ENCODE data around the gene TRPC6. TPM values are rescaled to one million over a fixed set of nuclear protein-coding genes. Genes with fewer than 3 reads are reported as not detected.
"Not testable (repeated sequence)": the region's sequence is repeated elsewhere in the genome, so short reads cannot be mapped to it uniquely, and the experiment has no call there.

TRPC6 gene
- polyA plus RNA-seq, 1 donor from 2014 or later, result 0.11 TPM

GRCh38 chr11:101466352-101466751, 117.5 kb downstream of the TRPC6 start:
- Histone ChIP-seq H3K9me2 (ENCODE audit: insufficient read depth, low read length) (no peaks in the 10 kb centered on the region), H3K36me3 (ENCODE audit: insufficient read depth, low read length) (no peaks in the 10 kb centered on the region), H3K4me3 (ENCODE audit: low read length) (no peak overlapping the region), H3K4me2 (ENCODE audit: low read length) (no peak overlapping the region), H3K9ac (ENCODE audit: low read length) (no peak overlapping the region), H3K27ac (ENCODE audit: low read length) (no peak overlapping the region), H3F3A (ENCODE audit: insufficient read depth, low read length, poor library complexity, severe bottlenecking) (no peaks in the 10 kb centered on the region), H4K20me1 (ENCODE audit: insufficient read depth) (no peaks in the 10 kb centered on the region), H3K79me2 (replicated peaks; ENCODE audit: insufficient read depth, low read length) (no peaks in the 10 kb centered on the region), H3K27me3 (ENCODE audit: insufficient read depth, low read depth, low read length) (no peaks in the 10 kb centered on the region), H2AFZ (ENCODE audit: low read depth, low read length) (no peak overlapping the region), H3K9me3 (ENCODE audit: low read length) (no peaks in the 10 kb centered on the region)
- TF ChIP-seq RAD21 (conservative IDR thresholded peaks at IDR 0.05) (no peak), POLR2AphosphoS5 (IDR thresholded peaks at IDR 0.05) (no peak), REST (IDR thresholded peaks at IDR 0.05; ENCODE audit: borderline replicate concordance) (no peak), EP300 (conservative IDR thresholded peaks at IDR 0.05; ENCODE audit: poor library complexity, severe bottlenecking) (no peak), MXI1 (conservative IDR thresholded peaks at IDR 0.05; ENCODE audit: poor library complexity, severe bottlenecking) (no peak), CTCF (IDR thresholded peaks at IDR 0.05; ENCODE audit: poor library complexity, severe bottlenecking) (no peak), SMC3 (conservative IDR thresholded peaks at IDR 0.05; ENCODE audit: poor library complexity) (no peak), TAF1 (IDR thresholded peaks at IDR 0.05; ENCODE audit: low read depth) (no peak), EZH2 (IDR thresholded peaks at IDR 0.05; ENCODE audit: borderline replicate concordance, insufficient read depth, low read length, poor library complexity, severe bottlenecking) (no peak)

DNA sequence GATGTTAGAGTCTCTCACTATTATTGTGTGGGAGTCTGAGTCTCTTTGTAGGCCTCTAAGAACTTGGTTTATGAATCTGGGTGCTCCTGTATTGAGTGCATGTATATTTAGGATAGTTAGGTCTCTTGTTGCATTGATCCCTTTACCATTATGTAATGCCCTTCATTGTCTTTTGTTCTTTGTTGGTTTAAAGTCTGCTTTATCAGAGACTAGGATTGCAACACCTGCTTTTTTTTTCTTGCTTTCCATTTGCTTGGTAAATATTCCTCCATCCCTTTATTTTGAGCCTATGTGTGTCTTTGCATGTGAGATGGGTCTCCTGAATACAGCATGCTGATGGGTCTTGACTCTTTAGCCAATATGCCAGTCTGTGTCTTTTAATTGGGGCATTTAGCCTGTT, 119.4 kb downstream of the TRPC6 start:
- H3K27ac ChIP-seq (ENCODE audit: low read length); H3K79me2 ChIP-seq (replicated peaks; ENCODE audit: insufficient read depth, low read length): not testable (repeated sequence)

GRCh38 chr11:101459020-101459419, 124.8 kb downstream of the TRPC6 start:
- TF ChIP-seq EP300 (conservative IDR thresholded peaks at IDR 0.05; ENCODE audit: poor library complexity, severe bottlenecking) (no peak), EZH2 (IDR thresholded peaks at IDR 0.05; ENCODE audit: borderline replicate concordance, insufficient read depth, low read length, poor library complexity, severe bottlenecking) (no peak), TAF1 (IDR thresholded peaks at IDR 0.05; ENCODE audit: low read depth) (no peak), CTCF (IDR thresholded peaks at IDR 0.05; ENCODE audit: poor library complexity, severe bottlenecking) (no peak), SMC3 (conservative IDR thresholded peaks at IDR 0.05; ENCODE audit: poor library complexity) (no peak), REST (IDR thresholded peaks at IDR 0.05; ENCODE audit: borderline replicate concordance) (no peak), MXI1 (conservative IDR thresholded peaks at IDR 0.05; ENCODE audit: poor library complexity, severe bottlenecking) (no peak), RAD21 (conservative IDR thresholded peaks at IDR 0.05) (no peak), POLR2AphosphoS5 (IDR thresholded peaks at IDR 0.05) (no peak)
- no peaks in the 10 kb centered on the region for H3K27me3 ChIP-seq (ENCODE audit: insufficient read depth, low read depth, low read length)
- no peaks in the 10 kb centered on the region for H3F3A ChIP-seq (ENCODE audit: insufficient read depth, low read length, poor library complexity, severe bottlenecking)
- H3K4me2 ChIP-seq (ENCODE audit: low read length), result no peak overlapping the region
- H2AFZ ChIP-seq (ENCODE audit: low read depth, low read length), result no peak overlapping the region
- H3K79me2 ChIP-seq (replicated peaks; ENCODE audit: insufficient read depth, low read length), result no peaks in the 10 kb centered on the region
- no peaks in the 10 kb centered on the region for H3K36me3 ChIP-seq (ENCODE audit: insufficient read depth, low read length)
- no peak overlapping the region for H3K27ac ChIP-seq (ENCODE audit: low read length)
- no peak overlapping the region for H3K4me3 ChIP-seq (ENCODE audit: low read length)
- H3K9me3 ChIP-seq (ENCODE audit: low read length), result no peaks in the 10 kb centered on the region
- H3K9me2 ChIP-seq (ENCODE audit: insufficient read depth, low read length), result no peaks in the 10 kb centered on the region
- no peak overlapping the region for H3K9ac ChIP-seq (ENCODE audit: low read length)
- no peaks in the 10 kb centered on the region for H4K20me1 ChIP-seq (ENCODE audit: insufficient read depth)

More for the DNA sequence above, 119.4 kb downstream of the TRPC6 start:
- H3K4me3 ChIP-seq (ENCODE audit: low read length); H3K9me2 ChIP-seq (ENCODE audit: insufficient read depth, low read length); H3K9me3 ChIP-seq (ENCODE audit: low read length); H2AFZ ChIP-seq (ENCODE audit: low read depth, low read length); H3K36me3 ChIP-seq (ENCODE audit: insufficient read depth, low read length); H3K27me3 ChIP-seq (ENCODE audit: insufficient read depth, low read depth, low read length); H4K20me1 ChIP-seq (ENCODE audit: insufficient read depth); H3K9ac ChIP-seq (ENCODE audit: low read length); H3F3A ChIP-seq (ENCODE audit: insufficient read depth, low read length, poor library complexity, severe bottlenecking); H3K4me2 ChIP-seq (ENCODE audit: low read length): not testable (repeated sequence)
